MM.1S (cell line): ENCODE results near the gene F8.

Experiments used
- CTCF ChIP-seq: fragments of 300-600 bp; sonication (generic); IDR thresholded peaks from 2 replicates; pipeline ENCODE4 v1.5.1; 2016; ENCODE audit warnings: antibody characterized with exemption, low read length, mixed read lengths
- EZH2phosphoT487 ChIP-seq: fragments of 300-600 bp; sonication (generic); IDR thresholded peaks from 2 replicates; pipeline ENCODE4 v1.6.1; 2018; ENCODE audit warnings: antibody characterized with exemption, low read length

GRCh38 chrX:155046129-155046810 lies 23.7 kb upstream of the F8 start:
- TF ChIP-seq CTCF (no peak), EZH2phosphoT487 (no peak)
